Heart right ventricle (tissue), 16 donors: ENCODE results near the gene PXDN. TPM values are rescaled to one million over a fixed set of nuclear protein-coding genes. Genes with fewer than 3 reads are reported as not detected.
A peak's percentile ranks its signal among the peaks of the same experiment; 100 is the strongest.
"Not testable (repeated sequence)": the region's sequence is repeated elsewhere in the genome, so short reads cannot be mapped to it uniquely, and the experiment has no call there.

Source experiments
- ATAC-seq, 8 donors: fragments of 200-7000 bp; cut with Tn5 transposase; one replicate each; pipeline ENCODE4 v1.9.1; 2020; ENCODE audit warnings: mild to moderate bottlenecking in 8 of 8, moderate library complexity in 8 of 8, moderate number of reproducible peaks in 1 of 8
- DNase-seq, 2 donors: peaks; one replicate each; pipeline ENCODE4 v3.0.0-alpha.2; 2020
- H3K27ac ChIP-seq, 10 donors: fragments of 200-600 bp; sonication (generic) in 2 of 10; one replicate each; pipeline versions ENCODE4 v1.5.0 to v1.8.0; 2020 to 2022; ENCODE audit warnings: mild to moderate bottlenecking in 3 of 10
- H3K27me3 ChIP-seq, 7 donors: fragments of 200-600 bp; one replicate each; pipeline ENCODE4 v1.8.0; 2021 to 2022; ENCODE audit warnings: mild to moderate bottlenecking in 2 of 7
- H3K36me3 ChIP-seq, 9 donors: fragments of 200-600 bp; sonication (generic) in 1 of 9; one replicate each; pipeline versions ENCODE4 v1.5.0 to v1.8.0; 2020 to 2022; ENCODE audit warnings: mild to moderate bottlenecking in 2 of 9
- H3K4me1 ChIP-seq, 9 donors: fragments of 200-600 bp; sonication (generic) in 1 of 9; one replicate each; pipeline versions ENCODE4 v1.5.0 to v1.8.0; 2020 to 2022; ENCODE audit warnings: mild to moderate bottlenecking in 4 of 9
- H3K4me3 ChIP-seq, 10 donors: fragments of 200-600 bp; sonication (generic) in 2 of 10; one replicate each; pipeline versions ENCODE4 v1.5.0 to v1.8.0; 2020 to 2022; ENCODE audit warnings: mild to moderate bottlenecking in 7 of 10, moderate library complexity in 2 of 10
- H3K9me3 ChIP-seq, 11 donors: fragments of 200-600 bp in 10 of 11; sonication (generic) in 2 of 11; one replicate each; pipeline versions ENCODE4 v1.5.0 to v1.8.0; 2013 to 2022; ENCODE audit warnings: mild to moderate bottlenecking in 2 of 11, control low read depth in 1 of 11, moderate library complexity in 1 of 11
- WGBS, 2 donors: extraction: QIAGEN DNeasy Blood & Tissue Kit; methylation state at CpG; one replicate each; pipeline ENCODE4 v1.1.7; 2013; ENCODE audit warnings: inconsistent platforms in 1 of 2; 5-methylcytosine and 5-hydroxymethylcytosine counted together
- intact Hi-C, 10 donors: fragments of 100-400 bp; cut with DNase I; formaldehyde crosslinking; loops; one replicate each; pipeline versions ENCODE4 v1.11.1 to v1.14.2; 2022
- polyA plus RNA-seq, 2 donors: library from polyadenylated mRNA; stranded (reverse); fragments of 200-250 nt; gene quantifications; one replicate each; pipeline ENCODE4 v1.2.3, GENCODE V29; 2013
- total RNA-seq, 10 donors: library from RNA; stranded (reverse); fragmentation: NEBNext Ultra II Directional in 3 of 10; extraction: Animal tissue kit (Norgen Biotek cat#: 25700) in 3 of 10; gene quantifications; one replicate each; pipeline versions ENCODE4 v1.2.1 to v1.2.4, GENCODE V29; 2021 to 2023
- TF ChIP-seq, protein P1 (sequence below), 9 donors: fragments of 200-600 bp; sonication (generic) in 2 of 9; IDR thresholded peaks; one replicate each; pipeline versions ENCODE4 v1.5.0 to v1.8.0; 2021 to 2022; ENCODE audit warnings: antibody characterized with exemption in 9 of 9, mild to moderate bottlenecking in 5 of 9, moderate library complexity in 1 of 9
- donor health status: Arrhythmogenic right ventricular cardiomyopathy.
- donor health status: ischemic (EF 13 %, LVEDD 7.1; RV severe dilation, severe dysfunction).
- donor health status: healthy with polysubstance abuse.
- donor health status: DM: no; HTN: yes; CAD: no.
- donor health status: DM: no; HTN: no; CAD: no.
- donor health status: ischemic (EF 25% LVEDD 6.9; RV normal size, moderate dysfunction).
- donor health status: ischemic (EF 25% LVEDD 5.7; RV mildly dilated, moderate dysfunction).
- donor health status: healthy.
- donor health status: DM: yes; HTN: yes; CAD: no.
- donor health status: Ischemic cardiomyopathy.
- donor health status: ischemic (EF 35%, LVEDD 5.7; RV mildly dilated, moderate dysfunction).
- donor health status: nonischemic (EF 11% LVEDD 7.7; RV severe dilation, severe dysfunction).
- donor health status: DM: yes; HTN: yes; CAD: no.
- donor health status: PGD.
- donor health status: ischemic (EF 29% LVEDD 5.4; RV normal size, mild dysfunction).
- donor health status: nonischemic (EF 23%, LVEDD 6.1; RV moderate dilation, normal function).

Gene PXDN
- total and polyA plus RNA-seq, 12 donors: 7.8 to 65.0 (median 18.9) TPM

DNA sequence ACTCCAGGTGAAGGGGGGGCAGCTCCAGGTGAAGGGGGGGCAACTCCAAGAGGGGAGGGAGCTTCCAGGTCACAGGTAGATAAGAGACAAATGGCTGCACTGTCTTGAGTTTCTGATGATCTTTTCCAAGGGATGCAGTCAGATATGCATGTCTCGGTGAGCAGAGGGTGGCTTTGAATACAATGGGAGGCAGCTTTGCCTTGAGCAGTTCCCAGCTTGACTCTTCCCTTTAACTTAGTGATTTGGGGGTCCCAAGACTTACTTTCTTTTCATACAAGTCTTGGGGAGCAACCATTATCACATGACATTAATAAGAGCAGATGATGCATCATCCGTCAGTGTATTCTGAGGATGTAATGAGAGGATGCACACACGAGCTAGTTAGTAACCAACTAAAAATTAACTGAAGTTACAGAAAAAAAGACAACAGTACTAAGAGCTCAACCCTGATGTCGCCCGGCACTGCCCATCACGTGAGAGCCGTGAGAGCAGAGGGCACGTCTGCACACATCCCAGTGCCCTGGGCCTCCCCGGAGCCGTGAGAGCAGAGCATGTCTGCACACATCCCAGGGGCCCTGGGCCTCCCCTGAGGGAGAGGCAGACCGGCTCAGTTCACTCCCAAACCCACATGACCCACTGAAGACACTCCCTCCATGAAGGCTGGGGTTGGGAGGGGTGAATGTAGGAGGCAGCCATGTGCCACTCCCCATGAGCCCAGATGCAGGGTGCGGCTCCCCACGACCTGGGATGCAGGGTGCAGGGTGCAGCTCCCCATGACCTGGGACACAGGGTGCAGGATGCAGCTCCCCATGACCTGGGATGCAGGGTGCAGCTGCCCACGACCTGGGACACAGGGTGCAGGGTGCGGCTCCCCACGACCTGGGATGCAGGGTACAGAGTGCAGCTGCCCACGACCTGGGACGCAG is 39.4 kb downstream of the PXDN start:
- TF ChIP-seq, protein P1, sequence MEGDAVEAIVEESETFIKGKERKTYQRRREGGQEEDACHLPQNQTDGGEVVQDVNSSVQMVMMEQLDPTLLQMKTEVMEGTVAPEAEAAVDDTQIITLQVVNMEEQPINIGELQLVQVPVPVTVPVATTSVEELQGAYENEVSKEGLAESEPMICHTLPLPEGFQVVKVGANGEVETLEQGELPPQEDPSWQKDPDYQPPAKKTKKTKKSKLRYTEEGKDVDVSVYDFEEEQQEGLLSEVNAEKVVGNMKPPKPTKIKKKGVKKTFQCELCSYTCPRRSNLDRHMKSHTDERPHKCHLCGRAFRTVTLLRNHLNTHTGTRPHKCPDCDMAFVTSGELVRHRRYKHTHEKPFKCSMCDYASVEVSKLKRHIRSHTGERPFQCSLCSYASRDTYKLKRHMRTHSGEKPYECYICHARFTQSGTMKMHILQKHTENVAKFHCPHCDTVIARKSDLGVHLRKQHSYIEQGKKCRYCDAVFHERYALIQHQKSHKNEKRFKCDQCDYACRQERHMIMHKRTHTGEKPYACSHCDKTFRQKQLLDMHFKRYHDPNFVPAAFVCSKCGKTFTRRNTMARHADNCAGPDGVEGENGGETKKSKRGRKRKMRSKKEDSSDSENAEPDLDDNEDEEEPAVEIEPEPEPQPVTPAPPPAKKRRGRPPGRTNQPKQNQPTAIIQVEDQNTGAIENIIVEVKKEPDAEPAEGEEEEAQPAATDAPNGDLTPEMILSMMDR (IDR thresholded peaks at IDR 0.05): no peak
- DNase-seq (peak in 1 of 2 donors; percentile 4), ATAC-seq (no peak)
- H3K36me3 ChIP-seq: no peaks in the 10 kb centered on the region
- 70 to 74% methylated on average over 18 of the region's 18 CpGs for WGBS, 2 donors
- H3K4me3 ChIP-seq: no peak overlapping the region
- H3K4me1 ChIP-seq: peaks cover 11 to 44% (median 28%) of the 10 kb centered on the region in 9 donors
- H3K27me3 ChIP-seq: peaks cover 0 to 3% (median 0%) of the 10 kb centered on the region in 7 donors
- intact Hi-C loops: loop anchor here in 2 of 10 donors (5.0 kb wide), 1 partner anchor 37 kb away; the partner anchor contains the start of gene PXDN (in 2 of the 2)
- H3K27ac ChIP-seq: no peak overlapping the region
- H3K9me3 ChIP-seq: no peaks in the 10 kb centered on the region

DNA sequence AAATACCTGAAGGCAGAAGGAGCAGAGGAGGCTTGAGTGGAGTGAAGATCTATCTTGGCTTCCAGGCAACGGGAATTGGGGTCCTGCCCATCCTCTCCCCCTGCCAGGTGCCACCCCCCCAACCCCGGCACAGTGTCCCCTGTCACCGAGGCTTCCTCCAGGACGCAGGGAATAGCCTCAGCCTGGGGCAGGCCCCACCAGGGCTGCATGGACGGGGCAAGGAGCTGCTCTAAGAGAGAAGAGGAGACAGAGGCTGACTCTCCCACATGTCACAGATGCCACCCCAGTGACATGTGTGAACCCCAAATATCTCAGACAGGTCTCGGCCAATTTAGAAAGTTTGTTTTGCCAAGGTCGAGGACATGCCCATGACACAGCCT is 42.1 kb downstream of the PXDN start:
- Histone ChIP-seq H3K4me3 (no peak overlapping the region), H3K27ac (no peak overlapping the region), H3K4me1 (peaks cover 0 to 38% (median 5%) of the 10 kb centered on the region in 9 donors), H3K27me3 (peaks cover 0 to 3% (median 0%) of the 10 kb centered on the region in 7 donors), H3K9me3 (no peaks in the 10 kb centered on the region), H3K36me3 (no peaks in the 10 kb centered on the region)
- TF ChIP-seq, protein P1 (IDR thresholded peaks at IDR 0.05): no peak
- DNase-seq: no peak
- intact Hi-C loops: no loop called here
- 83 to 90% methylated on average over 7 of the region's 7 CpGs for WGBS, 2 donors
- ATAC-seq: peak in 2 of 8 donors; percentile 10 to 20

DNA sequence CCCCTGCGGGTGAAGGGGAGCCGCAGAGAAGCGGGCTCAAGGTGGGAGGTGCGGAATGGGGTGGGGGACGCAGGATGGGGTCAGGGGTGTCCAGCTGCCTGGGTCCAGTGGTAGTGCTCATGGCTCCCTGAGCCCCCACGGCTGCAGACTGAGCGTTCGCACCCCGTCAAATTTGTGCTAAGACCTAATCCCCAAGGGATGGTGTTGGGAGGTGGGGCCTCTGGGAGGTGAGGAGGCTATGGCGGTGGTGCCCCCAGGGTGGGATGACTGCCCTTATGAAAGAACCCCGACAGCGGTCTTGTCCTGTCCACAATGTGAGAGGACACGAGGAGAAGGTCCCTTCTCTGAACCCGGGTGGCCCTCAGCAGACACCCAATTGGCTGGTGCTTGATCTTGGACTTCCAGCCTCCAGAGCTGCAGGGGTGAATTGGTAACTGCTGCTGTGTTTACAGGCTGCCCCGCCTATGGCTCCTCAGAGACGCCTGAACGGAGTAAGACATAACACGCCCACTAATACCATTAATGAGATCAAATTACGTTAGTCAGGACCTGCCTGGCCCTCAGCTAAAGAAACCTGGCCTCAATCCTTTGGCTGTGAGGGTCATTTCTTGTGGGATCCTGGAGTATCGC is 42.6 kb downstream of the PXDN start:
- Histone ChIP-seq H3K4me3 (no peak overlapping the region), H3K27me3 (peaks cover 0 to 3% (median 0%) of the 10 kb centered on the region in 7 donors), H3K36me3 (no peaks in the 10 kb centered on the region), H3K4me1 (peaks cover 0 to 37% (median 4%) of the 10 kb centered on the region in 9 donors), H3K9me3 (peaks cover 0 to 3% (median 0%) of the 10 kb centered on the region in 11 donors), H3K27ac (no peak overlapping the region)
- WGBS, 2 donors: 84 to 85% methylated on average over 20 of the region's 20 CpGs
- peak in 5 of 8 donors; percentile 14 to 39 (median 24) for ATAC-seq
- intact Hi-C loops: no loop called here
- no peak for DNase-seq
- TF ChIP-seq, protein P1 (IDR thresholded peaks at IDR 0.05): no peak

DNA sequence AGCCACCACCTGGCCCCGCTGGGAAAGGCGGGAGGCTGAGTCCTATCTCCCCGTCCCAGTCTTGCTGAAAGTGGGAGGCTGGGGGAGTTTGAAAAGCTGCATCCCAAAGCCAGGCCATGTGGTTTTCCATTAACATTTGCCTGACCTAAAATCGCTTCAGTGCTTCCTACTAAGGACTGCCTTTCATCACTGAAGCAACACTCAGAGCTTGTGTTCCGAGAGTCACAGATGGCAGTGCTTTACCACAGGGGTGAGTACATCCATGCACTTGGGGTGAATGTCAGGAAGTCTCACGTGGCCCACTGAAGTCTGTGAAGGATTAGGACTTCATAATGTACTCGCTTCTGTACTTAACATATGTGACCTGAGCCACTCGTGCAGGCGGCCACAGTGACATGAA is 43.3 kb downstream of the PXDN start:
- Histone ChIP-seq H3K4me1 (peaks cover 0 to 35% (median 4%) of the 10 kb centered on the region in 9 donors), H3K27ac (no peak overlapping the region), H3K27me3 (peaks cover 0 to 1% (median 0%) of the 10 kb centered on the region in 7 donors), H3K4me3 (no peak overlapping the region), H3K9me3 (peaks cover 0 to 9% (median 0%) of the 10 kb centered on the region in 11 donors), H3K36me3 (no peaks in the 10 kb centered on the region)
- ATAC-seq: peak in 1 of 8 donors; percentile 7
- DNase-seq: no peak
- 64 to 77% methylated on average over 9 of the region's 9 CpGs for WGBS, 2 donors
- TF ChIP-seq, protein P1 (IDR thresholded peaks at IDR 0.05): no peak
- intact Hi-C loops: no loop called here

DNA sequence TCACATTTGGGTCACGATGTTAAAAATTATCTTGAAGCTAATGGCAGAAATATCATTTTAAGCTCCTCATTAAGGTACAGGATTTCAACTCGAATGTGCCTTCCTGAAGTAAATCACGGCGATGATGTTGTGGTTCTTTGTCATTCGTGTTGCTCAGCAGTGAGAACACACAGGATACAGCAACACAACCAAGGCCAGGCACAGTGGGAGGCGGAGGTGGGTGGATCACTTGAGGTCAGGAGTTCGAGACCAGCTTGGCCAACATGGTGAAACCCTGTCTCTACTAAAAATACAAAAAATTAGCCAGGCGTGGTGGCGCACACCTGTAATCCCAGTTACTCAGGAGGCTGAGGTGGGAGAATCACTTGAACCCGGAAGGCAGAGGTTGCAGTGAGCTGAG is 43.9 kb downstream of the PXDN start:
- Histone ChIP-seq H3K9me3 (peaks cover 0 to 10% (median 0%) of the 10 kb centered on the region in 11 donors), H3K4me1 (peaks cover 0 to 33% (median 4%) of the 10 kb centered on the region in 9 donors)
- H3K27ac ChIP-seq, H3K36me3 ChIP-seq, intact Hi-C loops, ATAC-seq, DNase-seq, H3K27me3 ChIP-seq, H3K4me3 ChIP-seq: not testable (repeated sequence)
- 94 to 96% methylated on average over 10 of the region's 10 CpGs for WGBS, 2 donors
